BJ (cell line): ENCODE measurements around the gene TNKS2. TPM values are rescaled to one million over a fixed set of nuclear protein-coding genes. Genes with fewer than 3 reads are reported as not detected.
"Not testable (repeated sequence)": the region's sequence is repeated elsewhere in the genome, so short reads cannot be mapped to it uniquely, and the experiment has no call there.

Experiments used
- CTCF ChIA-PET: fragments of 350-600 bp; formaldehyde crosslinking; extraction: SDS; loops from one replicate; lab custom pipeline; 2021; ENCODE audit warnings: antibody characterized with exemption, inconsistent platforms; lab: Yijun Ruan, JAX
- POLR2A ChIA-PET: fragments of 300-600 bp; sonication (Branson Sonifier 250); formaldehyde crosslinking; extraction: SDS; loops from one replicate; lab custom pipeline; 2021; ENCODE audit warnings: antibody characterized with exemption; lab: Charles Lee
- DNase-seq: peaks from one replicate; pipeline ENCODE4 v3.0.0-alpha.2; 2011; ENCODE audit warnings: low read depth
- H3K27me3 ChIP-seq: 2 replicates; pipeline ENCODE4 v1.6.0; 2011; ENCODE audit warnings: low read length; ENCODE audit not compliant: control insufficient read depth, insufficient read depth
- H3K36me3 ChIP-seq: 2 replicates; pipeline ENCODE4 v1.5.1; 2011; ENCODE audit warnings: low read length; ENCODE audit not compliant: control insufficient read depth, insufficient read depth
- H3K4me3 ChIP-seq: 2 replicates; pipeline ENCODE4 v1.5.1; 2011; ENCODE audit warnings: low read depth, mild to moderate bottlenecking, control low read depth, low read length
- polyA plus RNA-seq: library from polyadenylated mRNA; depleted of rRNA; stranded (reverse); fragments of >200 nt; gene quantifications from 2 replicates; pipeline ENCODE4 v1.2.3, GENCODE V29; 2011
- TF ChIP-seq, protein P1 (sequence below): IDR thresholded peaks from 2 replicates; pipeline ENCODE4 v1.5.1; 2011; ENCODE audit warnings: low read depth, mild to moderate bottlenecking, control low read depth, inconsistent platforms, low read length, moderate library complexity; ENCODE audit not compliant: insufficient read depth

Gene TNKS2
- polyA plus RNA-seq, 1 experiment, result 16.6 TPM

DNA sequence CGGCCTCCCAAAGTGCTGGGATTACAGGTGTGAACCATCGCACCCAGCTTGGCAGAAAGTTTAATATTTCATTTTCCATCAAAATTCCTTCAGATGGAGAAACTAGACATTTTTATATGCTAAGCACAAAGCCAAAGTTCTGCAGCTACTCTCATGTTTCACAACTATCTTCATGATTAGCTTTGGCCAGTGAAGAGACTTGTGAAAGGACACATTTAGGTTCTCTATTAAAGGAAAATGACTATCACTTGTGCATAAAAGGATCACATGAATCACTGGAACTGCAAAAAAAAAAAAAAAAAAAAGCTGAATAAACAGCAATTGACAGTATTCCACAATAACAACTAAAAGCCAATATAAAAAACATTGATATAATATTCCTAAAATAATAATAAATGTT is 94.8 kb downstream of the TNKS2 start:
- Histone ChIP-seq H3K36me3 (no peaks in the 10 kb centered on the region), H3K4me3 (no peak overlapping the region), H3K27me3 (no peaks in the 10 kb centered on the region)
- POLR2A ChIA-PET, result no interaction called here
- DNase-seq, result no peak
- TF ChIP-seq, protein P1, sequence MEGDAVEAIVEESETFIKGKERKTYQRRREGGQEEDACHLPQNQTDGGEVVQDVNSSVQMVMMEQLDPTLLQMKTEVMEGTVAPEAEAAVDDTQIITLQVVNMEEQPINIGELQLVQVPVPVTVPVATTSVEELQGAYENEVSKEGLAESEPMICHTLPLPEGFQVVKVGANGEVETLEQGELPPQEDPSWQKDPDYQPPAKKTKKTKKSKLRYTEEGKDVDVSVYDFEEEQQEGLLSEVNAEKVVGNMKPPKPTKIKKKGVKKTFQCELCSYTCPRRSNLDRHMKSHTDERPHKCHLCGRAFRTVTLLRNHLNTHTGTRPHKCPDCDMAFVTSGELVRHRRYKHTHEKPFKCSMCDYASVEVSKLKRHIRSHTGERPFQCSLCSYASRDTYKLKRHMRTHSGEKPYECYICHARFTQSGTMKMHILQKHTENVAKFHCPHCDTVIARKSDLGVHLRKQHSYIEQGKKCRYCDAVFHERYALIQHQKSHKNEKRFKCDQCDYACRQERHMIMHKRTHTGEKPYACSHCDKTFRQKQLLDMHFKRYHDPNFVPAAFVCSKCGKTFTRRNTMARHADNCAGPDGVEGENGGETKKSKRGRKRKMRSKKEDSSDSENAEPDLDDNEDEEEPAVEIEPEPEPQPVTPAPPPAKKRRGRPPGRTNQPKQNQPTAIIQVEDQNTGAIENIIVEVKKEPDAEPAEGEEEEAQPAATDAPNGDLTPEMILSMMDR, result no peak
- CTCF ChIA-PET, result interaction anchor here (0.7 kb wide), 1 partner anchor 29 kb away, joined by 3 read pairs; no protein-coding TSS in a partner anchor

DNA sequence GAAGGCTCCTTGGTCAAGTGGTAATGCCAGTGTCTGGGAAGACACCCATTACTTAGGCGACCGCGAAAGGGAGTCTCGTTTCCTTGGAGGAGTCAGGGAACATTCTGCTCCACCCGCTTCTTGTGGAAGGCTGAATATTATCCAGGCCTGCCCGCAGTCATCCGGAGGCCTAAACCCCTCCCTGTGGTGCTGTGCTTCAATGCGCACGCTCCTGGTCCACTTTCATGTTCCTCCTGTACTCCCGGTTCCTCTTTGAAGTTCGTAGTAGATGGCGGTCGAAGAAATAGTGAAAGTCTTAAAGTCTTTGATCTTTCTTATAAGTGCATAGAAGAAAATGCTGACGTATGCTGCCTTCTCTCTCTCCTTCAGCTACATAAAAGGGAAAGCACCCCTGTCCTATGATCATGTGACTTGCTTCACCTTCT is 96.0 kb downstream of the TNKS2 start:
- CTCF ChIA-PET, POLR2A ChIA-PET: not testable (repeated sequence)

DNA sequence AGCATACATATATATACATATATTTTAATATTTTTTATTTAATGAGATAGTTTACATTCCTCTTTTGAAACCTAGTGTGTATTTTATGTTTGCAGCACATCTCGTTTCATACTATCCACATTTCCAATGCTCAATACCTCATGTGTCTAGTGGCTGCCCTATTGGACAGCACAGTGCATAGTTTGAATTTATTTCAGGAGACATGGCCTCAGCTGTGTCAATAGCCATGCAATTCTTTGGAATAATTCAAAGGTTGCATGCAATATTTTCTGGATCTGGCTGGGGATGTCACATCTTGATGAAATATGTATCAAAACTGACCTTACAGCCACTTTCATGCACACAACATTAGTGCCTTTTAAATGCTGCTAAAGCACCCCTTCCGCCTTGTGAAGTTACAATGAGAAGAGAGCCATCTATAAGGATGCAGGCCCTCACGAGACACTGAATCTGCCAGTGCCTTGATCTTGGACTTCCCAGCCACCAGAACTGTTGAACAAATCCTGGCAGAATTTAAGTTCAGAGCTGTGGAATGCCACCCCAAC is 98.1 kb downstream of the TNKS2 start:
- ChIA-PET POLR2A (no interaction called here), CTCF (interaction anchor here (1.4 kb wide), 1 partner anchor 12 kb away, joined by 3 read pairs; no protein-coding TSS in a partner anchor)
- no peak overlapping the region for H3K4me3 ChIP-seq
- H3K27me3 ChIP-seq, result no peaks in the 10 kb centered on the region; the same call in 1 of the 2 replicates
- DNase-seq, result no peak
- no peaks in the 10 kb centered on the region for H3K36me3 ChIP-seq
- TF ChIP-seq, protein P1, result no peak

More for the DNA sequence above, 96.0 kb downstream of the TNKS2 start:
- H3K4me3 ChIP-seq, H3K36me3 ChIP-seq, DNase-seq, H3K27me3 ChIP-seq: not testable (repeated sequence)

DNA sequence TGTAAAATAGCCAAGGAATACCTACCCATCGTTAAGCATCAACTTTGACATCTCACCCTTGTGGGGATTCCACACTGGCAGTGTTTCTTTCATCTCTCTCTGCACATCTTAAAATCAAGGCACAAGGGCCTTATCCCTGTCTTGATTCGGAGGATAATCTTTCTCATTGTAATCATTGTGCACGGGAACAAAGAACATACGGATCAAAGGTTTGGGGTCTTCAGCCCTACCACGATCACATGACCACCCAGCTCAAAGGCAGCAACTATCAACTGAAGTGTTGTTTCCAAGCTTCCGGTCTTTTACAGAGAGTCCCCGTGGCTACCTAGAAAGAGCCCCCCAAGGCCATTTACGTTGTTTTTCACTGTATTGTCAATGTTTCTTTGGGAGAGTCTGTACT is 99.2 kb downstream of the TNKS2 start:
- TF ChIP-seq, protein P1, result no peak
- H3K27me3 ChIP-seq, result no peaks in the 10 kb centered on the region; the same call in 1 of the 2 replicates
- DNase-seq, result no peak
- ChIA-PET POLR2A (no interaction called here), CTCF (no interaction called here)
- H3K4me3 ChIP-seq, result no peak overlapping the region
- H3K36me3 ChIP-seq, result no peaks in the 10 kb centered on the region

DNA sequence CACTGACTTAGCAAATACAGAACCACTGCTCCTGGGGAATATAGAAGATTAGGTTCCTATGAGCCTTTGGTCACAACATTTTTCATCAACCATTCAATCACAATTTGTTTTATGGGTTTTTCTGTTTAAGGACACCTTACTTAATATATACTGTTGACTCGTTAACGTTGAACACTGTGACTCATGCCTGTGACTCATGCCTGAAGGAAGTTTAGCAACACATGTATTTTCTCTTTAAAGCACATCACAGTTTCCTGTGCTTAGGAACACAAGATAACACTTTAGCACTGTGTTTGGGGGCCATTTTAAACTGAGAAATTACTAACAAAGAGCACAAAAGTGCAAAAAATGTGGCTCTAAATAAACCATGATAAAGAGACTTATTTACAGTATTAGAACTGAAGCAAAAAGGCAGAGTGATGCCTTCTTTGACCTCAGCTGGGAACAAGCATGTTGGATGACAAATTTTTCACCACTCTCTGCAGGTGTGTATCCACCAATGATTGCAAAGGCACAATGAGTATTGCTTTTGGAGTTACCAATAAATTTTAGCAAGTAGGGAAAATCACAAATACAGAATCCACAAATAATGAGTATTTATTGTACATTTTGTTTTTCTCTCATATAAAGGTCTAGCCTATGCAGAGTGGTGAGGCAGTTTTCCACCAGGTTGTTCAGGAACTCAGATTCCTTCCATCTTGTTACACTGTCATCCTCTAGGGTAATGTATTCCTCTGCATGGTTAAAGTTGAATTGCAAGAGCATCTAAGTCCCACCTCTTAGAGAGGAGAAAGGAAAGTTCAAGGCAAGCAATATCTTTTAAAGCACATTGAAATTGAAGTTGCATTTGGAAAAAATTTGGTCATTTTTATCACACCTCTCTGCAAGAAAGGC is 103.8 kb downstream of the TNKS2 start:
- peak; percentile 84 for DNase-seq
- POLR2A ChIA-PET, result no interaction called here
- no peak overlapping the region for H3K4me3 ChIP-seq
- no peaks in the 10 kb centered on the region for H3K36me3 ChIP-seq
- no peaks in the 10 kb centered on the region; the same call in 1 of the 2 replicates for H3K27me3 ChIP-seq
- TF ChIP-seq, protein P1, result no peak
- CTCF ChIA-PET, result no interaction called here
